Mucosa of descending colon (tissue), 3 donors: ENCODE results near the gene FXN. TPM values are rescaled to one million over a fixed set of nuclear protein-coding genes. Genes with fewer than 3 reads are reported as not detected.

Experiments used
- ATAC-seq: fragments of 200-7000 bp; cut with Tn5 transposase; one replicate; pipeline ENCODE4 v1.9.1; 2020; ENCODE audit warnings: mild to moderate bottlenecking, moderate library complexity
- DNase-seq, 3 donors: peaks; one replicate each; pipeline ENCODE4 v3.0.0-alpha.2; 2020
- H3K36me3 ChIP-seq: fragments of 200-600 bp; one replicate; pipeline ENCODE4 v1.8.0; 2021; ENCODE audit warnings: low read depth, mild to moderate bottlenecking
- H3K4me1 ChIP-seq: fragments of 200-600 bp; one replicate; pipeline ENCODE4 v1.8.0; 2021; ENCODE audit warnings: low read depth, mild to moderate bottlenecking
- H3K4me3 ChIP-seq: fragments of 200-600 bp; one replicate; pipeline ENCODE4 v1.8.0; 2021; ENCODE audit warnings: mild to moderate bottlenecking
- H3K9me3 ChIP-seq: fragments of 200-600 bp; one replicate; pipeline ENCODE4 v1.8.0; 2021; ENCODE audit warnings: mild to moderate bottlenecking
- CTCF ChIP-seq: fragments of 200-600 bp; IDR thresholded peaks from one replicate; pipeline ENCODE4 v1.8.0; 2022; ENCODE audit warnings: antibody characterized with exemption, mild to moderate bottlenecking
- intact Hi-C, 2 donors: fragments of 100-400 bp; cut with DNase I in 1 of 2; cut with micrococcal nuclease in 1 of 2; formaldehyde crosslinking; loops; one replicate each; pipeline versions ENCODE4 v1.11.0 to v1.11.1; 2022; cut with DNase I, micrococcal nuclease
- total RNA-seq, 3 donors: library from RNA; stranded (reverse); fragmentation: NEBNext Ultra II Directional in 2 of 3; extraction: Animal tissue kit (Norgen Biotek cat#: 25700) in 2 of 3; gene quantifications; one replicate each; pipeline versions ENCODE4 v1.2.1 to v1.2.4, GENCODE V29; 2021 to 2023
- donor health status: DM: no; HTN: no; CAD: no; lungs with moderate emphysema.
- donor health status: DM: no; HTN: no; CAD: no.
- donor health status: DM: no; HTN: yes; CAD: no.

Gene FXN
- total RNA-seq, 3 donors from 2014 or later: 9.3 to 11.0 (median 10.2) TPM

- H3K4me3 ChIP-seq: peak overlapping the region; percentile 31
- peak; percentile 34 for ATAC-seq
- peaks cover 3% of the 10 kb centered on the region for H3K4me1 ChIP-seq
- DNase-seq: peak in 1 of 3 donors; percentile 38
- no peaks in the 10 kb centered on the region for H3K36me3 ChIP-seq
- intact Hi-C loops: no loop called here
- H3K9me3 ChIP-seq: no peaks in the 10 kb centered on the region
- TF ChIP-seq CTCF: no peak
Measured at GRCh38 chr9:69036309-69036708, 757 bp downstream of the FXN start.

GRCh38 chr9:69036799-69037198 lies 1.2 kb downstream of the FXN start:
- ATAC-seq (no peak), DNase-seq (no peak)
- intact Hi-C loops: no loop called here
- TF ChIP-seq CTCF: no peak
- Histone ChIP-seq H3K4me3 (no peak overlapping the region), H3K36me3 (no peaks in the 10 kb centered on the region), H3K4me1 (peaks cover 3% of the 10 kb centered on the region), H3K9me3 (no peaks in the 10 kb centered on the region)

GRCh38 chr9:69040646-69041045 lies 5.1 kb downstream of the FXN start:
- no peak for ATAC-seq
- Histone ChIP-seq H3K9me3 (no peaks in the 10 kb centered on the region), H3K4me3 (no peak overlapping the region), H3K4me1 (no peaks in the 10 kb centered on the region), H3K36me3 (no peaks in the 10 kb centered on the region)
- TF ChIP-seq CTCF: no peak
- intact Hi-C loops: no loop called here
- no peak for DNase-seq

GRCh38 chr9:69044240-69045219 lies 9.0 kb downstream of the FXN start:
- Histone ChIP-seq H3K9me3 (no peaks in the 10 kb centered on the region), H3K4me3 (no peak overlapping the region), H3K36me3 (no peaks in the 10 kb centered on the region), H3K4me1 (no peaks in the 10 kb centered on the region)
- DNase-seq: no peak
- ATAC-seq: peak; percentile 60
- intact Hi-C loops: no loop called here
- no peak for TF ChIP-seq CTCF

- ATAC-seq (no peak), DNase-seq (no peak)
- no peak for TF ChIP-seq CTCF
- Histone ChIP-seq H3K36me3 (no peaks in the 10 kb centered on the region), H3K9me3 (no peaks in the 10 kb centered on the region), H3K4me3 (no peak overlapping the region), H3K4me1 (no peaks in the 10 kb centered on the region)
- intact Hi-C loops: no loop called here
Measured at GRCh38 chr9:69045821-69046220, 10.3 kb downstream of the FXN start.
